Measurements from ENCODE around the gene CHRNB2.
A peak's percentile ranks its signal among the peaks of the same experiment; 100 is the strongest.

GRCh38 chr1:154533952-154534844 is 33.4 kb upstream of the CHRNB2 start:
- TF ChIP-seq EZH2 (IDR thresholded peaks at IDR 0.05; ENCODE audit: low read length) (no peak), CTCF (optimal IDR thresholded peaks at IDR 0.05 in 1 of 3, IDR thresholded peaks at IDR 0.05 in 1 of 3, conservative IDR thresholded peaks at IDR 0.05 in 1 of 3; ENCODE audit: extremely low read depth in 1 of 3, insufficient read depth in 2 of 3, low read length in 3 of 3) (peak; percentile 80 to 87 (median 85))
